Measurements from ENCODE around the gene TEX26. TPM values are rescaled to one million over a fixed set of nuclear protein-coding genes. Genes with fewer than 3 reads are reported as not detected.

Gene TEX26
- total and polyA plus RNA-seq, 7 experiments from 2014 or later: not detected

DNA sequence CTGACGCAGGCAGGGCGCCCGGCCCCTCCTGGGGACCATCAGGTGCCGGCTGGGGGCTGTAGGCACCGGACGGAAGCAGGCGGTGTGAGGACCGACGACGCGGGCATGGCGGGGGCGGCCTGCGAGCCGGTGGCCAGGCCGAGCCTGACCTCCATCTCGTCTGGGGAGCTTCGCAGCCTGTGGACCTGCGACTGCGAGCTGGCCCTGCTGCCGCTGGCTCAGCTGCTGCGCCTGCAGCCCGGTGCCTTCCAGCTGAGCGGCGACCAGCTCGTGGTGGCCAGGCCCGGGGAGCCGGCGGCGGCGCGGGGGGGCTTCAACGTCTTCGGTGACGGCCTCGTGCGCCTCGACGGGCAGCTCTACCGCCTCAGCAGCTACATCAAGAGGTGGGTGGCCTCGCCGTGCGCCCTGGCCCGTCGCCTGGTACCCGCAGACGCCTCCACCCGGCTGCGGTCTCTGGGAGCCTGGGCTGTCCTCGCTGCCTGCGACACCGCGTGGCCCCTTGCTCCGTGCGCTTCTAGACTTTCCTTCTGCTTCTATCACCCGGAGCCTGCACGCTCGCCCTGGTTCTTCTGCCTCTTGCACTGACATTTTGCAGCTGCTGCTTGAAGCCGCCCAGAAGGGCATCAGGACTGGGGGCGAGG, 25.9 kb upstream of the TEX26 start:
- ChIA-PET CTCF (interaction anchor here (0.7 kb wide), 1 partner anchor 52 kb away, joined by 3 read pairs; no protein-coding TSS in a partner anchor), POLR2A (no interaction called here)
- Mint-ChIP-seq H3K36me3 (peaks cover 0 to 5% (median 0%) of the 10 kb centered on the region in 5 donors), H3K27me3 (peaks cover 40 to 76% (median 51%) of the 10 kb centered on the region in 5 donors), H3K9me3 (peaks cover 0 to 5% (median 0%) of the 10 kb centered on the region in 11 donors), H3K4me1 (peaks cover 2 to 18% (median 16%) of the 10 kb centered on the region in 7 donors), H3K4me3 (peak overlapping the region in 1 of 10 donors; percentile 54), H3K27ac (no peak overlapping the region)
- no peaks in the 10 kb centered on the region for H3K36me3 ChIP-seq (ENCODE audit: control insufficient read depth in 2 of 3, insufficient read depth in 3 of 3, low read length in 3 of 3)
- no peaks in the 10 kb centered on the region for H3K4me1 ChIP-seq (ENCODE audit: control insufficient read depth in 2 of 2, insufficient read depth in 2 of 2, low read length in 2 of 2)
- ATAC-seq (no peak), DNase-seq (no peak)
- no peak overlapping the region for H3K27ac ChIP-seq (ENCODE audit: low read depth, low read length)
- no peak overlapping the region for H3K4me3 ChIP-seq (ENCODE audit: low read length)
- H3K9me3 ChIP-seq (ENCODE audit: control insufficient read depth in 2 of 3, low read length in 3 of 3): no peaks in the 10 kb centered on the region
- intact Hi-C loops (cut with micrococcal nuclease): no loop called here
- peaks cover 3 to 5% of the 10 kb centered on the region in 2 donors for H3K27me3 ChIP-seq (ENCODE audit: control insufficient read depth in 2 of 2, insufficient read depth in 2 of 2, low read length in 2 of 2)

DNA sequence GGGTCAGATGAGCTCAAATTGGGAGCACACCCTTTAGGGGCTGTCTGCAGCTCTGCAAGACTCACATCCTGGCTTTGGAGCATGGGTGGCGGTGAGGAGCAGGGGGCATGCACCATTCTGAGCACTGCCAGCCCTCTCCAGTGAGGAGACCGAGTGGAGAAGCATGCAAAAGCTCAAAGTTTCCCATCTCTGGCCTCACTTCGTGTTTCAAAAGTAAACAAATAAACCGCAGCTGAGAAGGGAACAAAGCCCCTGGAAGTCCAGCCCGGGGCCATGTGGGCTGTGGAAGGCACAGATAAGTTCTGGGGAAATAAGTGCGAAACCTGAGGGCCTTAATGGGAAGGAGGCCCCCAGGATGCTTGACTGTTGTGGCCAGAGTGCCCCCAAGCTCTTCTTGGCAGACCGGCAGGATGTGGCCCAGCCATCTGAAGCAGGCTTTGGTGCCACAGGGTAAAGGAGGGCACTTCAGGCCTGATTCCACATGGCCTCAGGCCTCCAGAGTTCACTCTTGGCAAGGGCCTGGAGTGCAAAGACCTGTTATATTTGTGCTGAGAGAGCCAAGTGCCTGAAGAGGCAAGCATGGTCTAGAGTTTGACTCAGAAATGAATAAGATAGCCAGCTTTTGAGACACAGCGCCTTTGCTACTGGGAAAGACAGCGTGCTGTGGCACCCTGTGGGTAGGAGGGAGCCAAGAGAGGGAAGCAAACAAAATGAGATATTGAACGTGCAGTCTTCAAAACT, 25.2 kb upstream of the TEX26 start:
- H3K27ac Mint-ChIP-seq: no peak overlapping the region
- peaks cover 0 to 5% (median 0%) of the 10 kb centered on the region in 5 donors for H3K36me3 Mint-ChIP-seq
- peaks cover 2 to 18% (median 16%) of the 10 kb centered on the region in 7 donors for H3K4me1 Mint-ChIP-seq
- H3K27ac ChIP-seq (ENCODE audit: low read depth, low read length): no peak overlapping the region
- CTCF ChIA-PET: interaction anchor here (0.7 kb wide), 1 partner anchor 51 kb away, joined by 3 read pairs; no protein-coding TSS in a partner anchor
- peak overlapping the region in 1 of 10 donors; percentile 54 for H3K4me3 Mint-ChIP-seq
- ATAC-seq (no peak), DNase-seq (no peak)
- H3K27me3 Mint-ChIP-seq: peaks cover 40 to 78% (median 52%) of the 10 kb centered on the region in 5 donors
- POLR2A ChIA-PET: no interaction called here
- peaks cover 3 to 5% of the 10 kb centered on the region in 2 donors for H3K27me3 ChIP-seq (ENCODE audit: control insufficient read depth in 2 of 2, insufficient read depth in 2 of 2, low read length in 2 of 2)
- intact Hi-C loops (cut with micrococcal nuclease): no loop called here
- peaks cover 0 to 5% (median 0%) of the 10 kb centered on the region in 11 donors for H3K9me3 Mint-ChIP-seq
- H3K4me1 ChIP-seq (ENCODE audit: control insufficient read depth in 2 of 2, insufficient read depth in 2 of 2, low read length in 2 of 2): no peaks in the 10 kb centered on the region
- no peak overlapping the region for H3K4me3 ChIP-seq (ENCODE audit: low read length)
- H3K9me3 ChIP-seq (ENCODE audit: control insufficient read depth in 2 of 3, low read length in 3 of 3): no peaks in the 10 kb centered on the region
- H3K36me3 ChIP-seq (ENCODE audit: control insufficient read depth in 2 of 3, insufficient read depth in 3 of 3, low read length in 3 of 3): no peaks in the 10 kb centered on the region

DNA sequence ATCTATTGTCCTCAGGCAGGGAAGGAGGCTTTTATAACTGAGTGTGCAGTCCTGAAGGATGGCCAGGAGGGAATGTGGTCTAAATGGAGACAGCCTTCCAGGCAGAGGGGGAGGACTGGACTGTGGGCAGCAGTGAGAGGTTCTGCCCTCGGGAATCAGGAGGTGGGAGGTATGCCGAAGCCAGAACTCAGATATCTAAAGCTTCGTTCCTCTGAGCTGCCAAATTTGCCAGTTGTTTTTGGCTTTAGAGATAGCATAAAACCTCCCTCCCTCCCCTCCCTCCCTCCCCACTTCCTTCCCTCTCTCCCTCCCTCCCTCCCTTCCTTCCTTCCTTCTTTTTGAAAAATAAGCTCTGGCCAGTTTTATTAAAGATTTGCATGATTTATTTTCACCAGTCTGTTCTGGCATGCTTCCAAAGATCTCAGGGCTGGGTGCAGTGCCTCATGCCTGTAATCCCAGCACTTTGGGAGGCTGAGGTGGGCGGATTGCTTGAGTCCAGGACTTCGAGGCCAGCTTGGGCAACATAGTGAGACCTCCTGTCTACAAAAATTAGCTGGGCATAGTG, 24.0 kb upstream of the TEX26 start:
- Mint-ChIP-seq H3K27me3 (peaks cover 36 to 76% (median 52%) of the 10 kb centered on the region in 5 donors), H3K36me3 (peaks cover 0 to 5% (median 0%) of the 10 kb centered on the region in 5 donors), H3K27ac (no peak overlapping the region), H3K4me3 (peak overlapping the region in 1 of 10 donors; percentile 27), H3K4me1 (peaks cover 2 to 18% (median 16%) of the 10 kb centered on the region in 7 donors), H3K9me3 (peaks cover 0 to 5% (median 0%) of the 10 kb centered on the region in 11 donors)
- no peaks in the 10 kb centered on the region for H3K36me3 ChIP-seq (ENCODE audit: control insufficient read depth in 2 of 3, insufficient read depth in 3 of 3, low read length in 3 of 3)
- ATAC-seq (no peak), DNase-seq (no peak)
- no peaks in the 10 kb centered on the region for H3K9me3 ChIP-seq (ENCODE audit: control insufficient read depth in 2 of 3, low read length in 3 of 3)
- CTCF ChIA-PET: no interaction called here
- no peak overlapping the region for H3K4me3 ChIP-seq (ENCODE audit: low read length)
- no peak overlapping the region for H3K27ac ChIP-seq (ENCODE audit: low read depth, low read length)
- H3K4me1 ChIP-seq (ENCODE audit: control insufficient read depth in 2 of 2, insufficient read depth in 2 of 2, low read length in 2 of 2): no peaks in the 10 kb centered on the region
- intact Hi-C loops (cut with micrococcal nuclease): no loop called here
- peaks cover 3 to 5% of the 10 kb centered on the region in 2 donors for H3K27me3 ChIP-seq (ENCODE audit: control insufficient read depth in 2 of 2, insufficient read depth in 2 of 2, low read length in 2 of 2)
- POLR2A ChIA-PET: interaction anchor here (0.6 kb wide), 1 partner anchor 340 kb away, joined by 3 read pairs; no protein-coding TSS in a partner anchor

DNA sequence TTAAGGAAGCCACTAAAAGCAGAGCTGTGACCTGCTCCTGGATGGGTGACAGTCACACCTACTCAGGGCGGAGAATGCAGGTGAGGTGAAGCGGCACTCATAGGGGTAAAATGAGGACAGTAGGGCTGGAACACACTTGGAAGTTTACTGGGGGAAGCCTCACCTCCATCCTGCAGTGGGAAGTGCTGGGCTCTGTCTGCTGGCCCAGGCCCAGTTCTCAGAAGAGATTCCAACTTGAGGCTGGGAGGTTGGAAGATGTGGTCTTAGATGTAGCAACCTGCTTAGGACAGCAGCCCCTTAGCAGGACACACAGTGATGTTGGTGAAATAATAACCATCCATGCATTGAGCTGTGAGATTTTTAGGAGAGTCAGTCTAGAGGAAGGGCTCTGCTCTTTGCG, 21.8 kb upstream of the TEX26 start:
- Mint-ChIP-seq H3K4me1 (peaks cover 2 to 16% (median 8%) of the 10 kb centered on the region in 7 donors), H3K27me3 (peaks cover 24 to 70% (median 38%) of the 10 kb centered on the region in 5 donors), H3K4me3 (no peak overlapping the region), H3K27ac (no peak overlapping the region), H3K36me3 (peaks cover 0 to 5% (median 0%) of the 10 kb centered on the region in 5 donors), H3K9me3 (no peaks in the 10 kb centered on the region)
- Histone ChIP-seq H3K27ac (ENCODE audit: low read depth, low read length) (no peak overlapping the region), H3K9me3 (ENCODE audit: control insufficient read depth in 2 of 3, low read length in 3 of 3) (no peaks in the 10 kb centered on the region), H3K4me3 (ENCODE audit: low read length) (no peak overlapping the region), H3K4me1 (ENCODE audit: control insufficient read depth in 2 of 2, insufficient read depth in 2 of 2, low read length in 2 of 2) (no peaks in the 10 kb centered on the region), H3K27me3 (ENCODE audit: control insufficient read depth in 2 of 2, insufficient read depth in 2 of 2, low read length in 2 of 2) (peaks cover 0 to 3% of the 10 kb centered on the region in 2 donors), H3K36me3 (ENCODE audit: control insufficient read depth in 2 of 3, insufficient read depth in 3 of 3, low read length in 3 of 3) (no peaks in the 10 kb centered on the region)
- CTCF ChIA-PET: no interaction called here
- DNase-seq (no peak), ATAC-seq (no peak)
- POLR2A ChIA-PET: no interaction called here
- intact Hi-C loops (cut with micrococcal nuclease): no loop called here

DNA sequence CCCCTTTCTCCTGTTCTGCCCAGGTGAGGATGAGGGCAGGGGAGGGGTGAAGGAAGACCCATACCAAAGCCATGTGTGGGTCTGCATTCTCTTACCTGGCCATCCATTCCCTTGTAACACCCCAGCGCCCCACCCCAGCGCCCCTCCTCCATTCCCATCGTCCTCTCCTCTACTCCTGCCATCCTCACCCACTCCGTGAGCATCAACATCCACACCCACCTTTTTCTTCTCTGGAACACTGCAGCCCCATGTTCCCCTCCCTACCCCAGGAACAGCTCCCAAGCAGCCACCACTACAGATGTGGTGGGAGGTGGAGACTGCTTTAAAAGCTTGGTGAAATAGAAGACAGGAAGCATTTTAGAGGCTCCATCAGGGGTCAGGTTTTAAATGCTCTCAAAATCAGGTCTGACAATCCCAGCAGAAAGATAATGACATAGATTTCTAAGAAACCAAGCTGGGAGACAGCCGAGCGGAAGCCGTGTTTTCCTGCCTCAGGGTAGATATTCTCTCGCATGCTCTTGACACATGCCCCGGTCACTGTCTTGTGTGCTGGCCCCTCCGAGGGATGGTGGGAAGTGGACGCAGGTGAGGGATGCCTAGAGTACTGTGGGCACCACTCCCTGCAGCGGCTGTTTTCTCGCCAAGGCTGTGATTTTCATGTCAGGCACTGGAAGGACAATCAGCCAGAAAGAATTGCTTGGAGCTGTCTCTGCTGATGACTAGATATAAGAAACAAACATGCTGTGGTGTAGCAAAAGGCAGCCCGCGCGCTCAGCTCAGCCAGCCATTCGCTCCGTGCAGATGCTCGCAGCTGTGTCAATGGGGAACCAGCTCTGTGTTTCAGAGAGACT, 16.5 kb upstream of the TEX26 start:
- H3K27ac ChIP-seq (ENCODE audit: low read depth, low read length): no peak overlapping the region
- H3K4me3 ChIP-seq (ENCODE audit: low read length): no peak overlapping the region
- intact Hi-C loops (cut with micrococcal nuclease): no loop called here
- no peaks in the 10 kb centered on the region for H3K4me1 ChIP-seq (ENCODE audit: control insufficient read depth in 2 of 2, insufficient read depth in 2 of 2, low read length in 2 of 2)
- no peaks in the 10 kb centered on the region for H3K27me3 ChIP-seq (ENCODE audit: control insufficient read depth in 2 of 2, insufficient read depth in 2 of 2, low read length in 2 of 2)
- ATAC-seq (no peak), DNase-seq (no peak)
- ChIA-PET CTCF (no interaction called here), POLR2A (no interaction called here)
- H3K36me3 Mint-ChIP-seq: no peaks in the 10 kb centered on the region
- peak overlapping the region in 1 of 10 donors; percentile 15 for H3K4me3 Mint-ChIP-seq
- H3K27ac Mint-ChIP-seq: no peak overlapping the region
- no peaks in the 10 kb centered on the region for H3K36me3 ChIP-seq (ENCODE audit: control insufficient read depth in 2 of 3, insufficient read depth in 3 of 3, low read length in 3 of 3)
- H3K9me3 ChIP-seq (ENCODE audit: control insufficient read depth in 2 of 3, low read length in 3 of 3): no peaks in the 10 kb centered on the region
- peaks cover 0 to 2% (median 0%) of the 10 kb centered on the region in 7 donors for H3K4me1 Mint-ChIP-seq
- no peaks in the 10 kb centered on the region for H3K9me3 Mint-ChIP-seq
- peaks cover 20 to 64% (median 32%) of the 10 kb centered on the region in 5 donors for H3K27me3 Mint-ChIP-seq

DNA sequence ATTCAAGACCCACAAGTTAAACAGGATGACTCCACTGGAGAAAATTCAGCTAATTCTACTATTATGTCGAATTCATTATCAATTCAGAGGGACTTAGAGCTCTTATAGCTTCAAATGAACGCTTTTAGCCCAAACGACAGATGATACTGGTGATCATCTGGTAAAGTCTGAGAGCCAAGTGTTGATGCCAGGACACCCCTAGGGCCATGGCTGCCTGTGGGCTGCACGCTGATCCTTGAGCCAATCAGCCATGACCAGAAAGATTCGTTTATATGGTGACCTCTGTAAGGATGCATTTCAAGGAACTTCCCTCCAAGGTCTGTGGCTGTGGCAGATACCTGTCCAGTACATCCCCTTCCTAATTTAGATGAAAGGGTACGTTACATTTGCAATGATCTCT, 15.5 kb upstream of the TEX26 start:
- no peak overlapping the region for H3K4me3 ChIP-seq (ENCODE audit: low read length)
- no peaks in the 10 kb centered on the region for H3K27me3 ChIP-seq (ENCODE audit: control insufficient read depth in 2 of 2, insufficient read depth in 2 of 2, low read length in 2 of 2)
- CTCF ChIA-PET: no interaction called here
- peaks cover 0 to 2% (median 0%) of the 10 kb centered on the region in 7 donors for H3K4me1 Mint-ChIP-seq
- no peaks in the 10 kb centered on the region for H3K4me1 ChIP-seq (ENCODE audit: control insufficient read depth in 2 of 2, insufficient read depth in 2 of 2, low read length in 2 of 2)
- no peak overlapping the region for H3K4me3 Mint-ChIP-seq
- no peaks in the 10 kb centered on the region for H3K36me3 ChIP-seq (ENCODE audit: control insufficient read depth in 2 of 3, insufficient read depth in 3 of 3, low read length in 3 of 3)
- no peak overlapping the region for H3K27ac Mint-ChIP-seq
- H3K27ac ChIP-seq (ENCODE audit: low read depth, low read length): no peak overlapping the region
- no peaks in the 10 kb centered on the region for H3K36me3 Mint-ChIP-seq
- peaks cover 20 to 64% (median 37%) of the 10 kb centered on the region in 5 donors for H3K27me3 Mint-ChIP-seq
- no peak for DNase-seq
- no peaks in the 10 kb centered on the region for H3K9me3 Mint-ChIP-seq
- no peak for ATAC-seq
- intact Hi-C loops (cut with micrococcal nuclease): no loop called here
- H3K9me3 ChIP-seq (ENCODE audit: control insufficient read depth in 2 of 3, low read length in 3 of 3): no peaks in the 10 kb centered on the region
- POLR2A ChIA-PET: no interaction called here
